GM20431 (cell line): ENCODE results near the gene KLK13.

Experiments
- in situ Hi-C: fragments of 300-500 bp; cut with MseI, MboI; formaldehyde crosslinking; loops from one replicate; pipeline ENCODE4 v1.15.0; 2020; ENCODE audit warnings: low sequenced_read_pairs; ENCODE audit not compliant: unreplicated experiment

Gene KLK13

GRCh38 chr19:51093510-51094345 lies 28.8 kb upstream of the KLK13 start:
- in situ Hi-C loops: no loop called here

GRCh38 chr19:51093101-51093500 lies 28.2 kb upstream of the KLK13 start:
- in situ Hi-C loops: no loop called here

DNA sequence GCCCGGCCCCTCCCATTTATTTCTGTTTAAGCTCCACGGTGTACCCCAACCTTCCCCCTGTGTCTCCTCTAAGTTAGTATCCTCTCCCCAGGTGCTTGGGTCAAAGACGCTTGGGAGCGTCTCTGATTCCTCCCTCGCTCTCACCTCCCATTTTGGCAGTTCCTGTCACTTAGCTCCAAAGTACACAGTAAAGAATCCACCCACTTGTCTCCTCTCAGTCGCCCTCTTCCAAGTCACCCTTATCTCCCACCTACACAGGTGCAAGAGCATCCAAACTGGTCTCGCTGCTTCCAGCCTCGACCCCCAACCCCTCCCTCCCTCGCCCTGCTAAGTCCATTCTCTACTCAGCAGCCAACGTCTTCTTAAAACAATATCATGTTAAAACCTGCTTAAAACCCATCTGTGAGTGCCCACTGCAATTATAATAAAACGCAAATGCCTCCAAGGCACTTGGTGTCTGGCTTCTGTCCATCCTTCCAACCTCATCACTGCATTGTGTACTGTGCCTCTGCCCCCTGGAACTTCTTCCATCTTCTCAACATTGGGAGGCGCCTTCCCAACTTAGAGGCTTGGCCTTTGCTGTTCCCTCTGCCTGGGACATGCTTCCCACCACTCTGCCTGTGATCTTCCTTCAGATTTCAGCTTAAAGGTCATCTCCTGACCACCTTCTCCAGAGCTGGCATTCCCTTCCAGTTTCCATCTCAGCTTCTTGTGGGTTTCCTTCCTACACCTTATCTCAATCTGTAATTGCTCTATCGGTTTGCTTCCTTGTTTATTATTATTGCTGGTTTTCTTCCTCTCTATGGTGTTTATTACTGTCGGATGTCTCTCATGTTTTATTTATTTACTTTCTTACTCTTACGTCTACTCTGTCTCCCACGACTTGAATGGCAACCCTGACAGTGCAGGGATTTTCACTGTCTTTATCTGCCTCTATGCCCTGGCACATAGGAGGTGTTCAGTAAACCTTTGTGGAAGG lies 27.3 kb upstream of the KLK13 start:
- in situ Hi-C loops: no loop called here

GRCh38 chr19:51091126-51091525 lies 26.2 kb upstream of the KLK13 start:
- in situ Hi-C loops: no loop called here

GRCh38 chr19:51090471-51090870 lies 25.6 kb upstream of the KLK13 start:
- in situ Hi-C loops: no loop called here

DNA sequence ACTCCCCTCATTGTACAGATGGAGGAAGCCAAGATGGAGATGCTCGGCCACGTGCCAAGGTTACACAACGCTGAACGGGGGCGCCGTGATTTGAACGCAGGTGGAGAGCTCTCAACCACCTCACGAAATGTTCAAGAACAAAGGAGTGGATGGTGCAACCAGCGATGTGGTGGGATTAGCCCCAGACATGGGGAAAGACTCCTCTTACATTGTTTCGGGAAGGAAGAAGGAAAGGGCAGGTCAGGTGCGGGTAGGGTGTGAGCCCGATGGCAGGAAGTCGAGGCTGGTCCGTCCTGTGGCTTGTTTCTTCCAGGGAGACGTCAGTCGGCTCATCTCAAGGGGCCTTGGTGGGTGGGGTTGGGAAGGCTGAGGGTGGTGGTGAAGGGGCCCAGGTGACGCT lies 24.9 kb upstream of the KLK13 start:
- in situ Hi-C loops: no loop called here

DNA sequence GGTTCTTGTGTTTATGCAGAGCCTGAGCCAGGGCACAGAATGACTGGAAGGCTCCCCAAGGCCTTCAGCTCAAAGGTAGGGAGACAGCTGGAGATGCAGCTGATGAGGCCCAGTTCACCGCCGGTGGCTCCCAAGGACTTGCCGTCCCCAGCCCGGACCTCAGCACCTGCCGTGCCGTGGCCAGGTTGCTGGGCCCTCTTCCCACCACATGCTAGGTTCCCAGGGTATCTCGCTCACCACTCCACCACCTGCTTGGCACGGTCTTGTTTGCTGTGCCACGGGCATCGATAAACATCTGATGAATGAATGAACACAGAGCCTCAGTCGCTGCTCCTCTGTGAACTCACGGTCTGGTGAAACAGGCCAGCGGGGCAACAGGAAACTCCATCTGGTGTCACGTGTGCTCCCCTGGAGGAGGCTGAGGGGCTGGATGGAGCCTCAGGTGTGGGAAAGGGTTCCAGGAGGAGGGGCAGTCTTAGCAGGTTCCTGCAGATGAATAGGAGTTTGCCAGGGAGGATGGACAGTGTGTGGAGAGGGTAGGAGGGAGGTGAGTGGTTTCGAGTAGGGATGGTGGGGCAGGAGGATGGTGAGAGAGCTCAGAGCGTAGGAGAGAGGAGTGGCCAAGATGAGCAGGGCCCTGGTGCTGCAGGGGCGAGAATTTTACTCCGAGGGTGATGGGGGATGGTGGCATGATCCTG lies 21.4 kb upstream of the KLK13 start:
- in situ Hi-C loops: no loop called here

DNA sequence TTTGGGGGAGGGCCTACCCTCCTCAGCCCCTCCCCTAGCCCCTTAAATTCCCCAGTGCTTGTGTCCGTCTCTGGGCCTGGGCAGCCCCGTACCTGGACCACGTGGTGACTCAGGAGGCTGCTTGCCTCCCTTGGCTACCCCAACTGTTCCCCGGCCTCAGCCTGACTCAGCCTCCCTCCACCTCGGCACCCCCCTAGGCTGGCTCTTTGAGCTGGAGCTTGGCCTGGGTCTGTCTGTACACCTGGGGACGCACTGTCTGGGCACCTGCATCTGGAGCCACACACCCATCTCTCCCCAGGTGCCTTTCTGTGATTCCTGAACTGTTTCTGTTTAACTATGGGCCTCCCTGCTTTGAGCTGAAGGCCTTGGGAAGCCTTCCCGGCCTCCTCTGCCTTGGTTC lies 19.6 kb upstream of the KLK13 start:
- in situ Hi-C loops: no loop called here

DNA sequence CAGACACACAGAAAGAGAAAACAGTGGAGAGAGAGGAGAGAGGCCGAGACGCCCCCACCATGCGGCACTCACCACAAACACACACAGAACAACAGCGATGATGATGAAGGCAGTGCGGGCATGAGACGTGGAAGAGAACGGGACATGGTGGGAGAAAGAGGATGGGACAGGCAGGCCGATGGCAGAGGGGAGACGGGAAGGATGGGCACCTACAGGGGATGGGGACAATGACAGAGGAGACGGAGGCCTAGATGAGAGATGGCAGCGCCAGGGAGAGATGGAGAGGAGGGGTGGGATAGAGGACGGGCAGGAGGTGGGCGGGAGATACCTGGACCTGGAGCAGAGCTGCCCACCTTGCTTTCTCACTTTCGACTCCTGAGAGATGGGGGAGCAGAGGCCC lies 18.9 kb upstream of the KLK13 start:
- in situ Hi-C loops: no loop called here

- in situ Hi-C loops: no loop called here
These were observed 18.3 kb upstream of the KLK13 start for GRCh38 chr19:51083181-51083580.

GRCh38 chr19:51082611-51083010 lies 17.7 kb upstream of the KLK13 start, which contains the start of gene KLK14:
Gene KLK14 (minus strand): TSS chr19:51082887. CDS start chr19:51082614, 273 bp downstream.
- in situ Hi-C loops: no loop called here

DNA sequence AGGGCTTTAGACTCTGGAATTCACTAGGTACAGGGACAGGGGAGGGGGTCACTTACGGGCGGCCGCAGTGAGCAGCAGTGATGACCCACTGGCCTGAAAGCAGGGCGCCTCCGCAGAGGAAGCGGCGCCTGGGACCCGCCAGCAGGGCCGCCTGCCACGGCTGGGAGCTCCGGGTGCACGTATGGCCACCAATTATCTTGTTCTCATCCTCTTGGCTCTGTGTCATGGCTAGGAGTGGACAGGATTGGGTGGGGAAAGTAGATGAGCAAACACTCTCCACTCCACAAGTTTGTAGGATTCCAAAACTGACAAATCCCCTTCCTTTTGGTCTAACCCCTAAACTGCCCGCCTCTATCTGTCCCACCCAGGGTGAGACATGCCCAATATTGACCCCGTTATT lies 16.6 kb upstream of the KLK13 start:
- in situ Hi-C loops: no loop called here

GRCh38 chr19:51079481-51080110 lies 14.7 kb upstream of the KLK13 start:
- in situ Hi-C loops: no loop called here

GRCh38 chr19:51078731-51079130 lies 13.8 kb upstream of the KLK13 start:
- in situ Hi-C loops: no loop called here

GRCh38 chr19:51078104-51078503 lies 13.2 kb upstream of the KLK13 start:
- in situ Hi-C loops: no loop called here

- in situ Hi-C loops: no loop called here
These were observed 11.8 kb upstream of the KLK13 start for GRCh38 chr19:51076631-51077213.

- in situ Hi-C loops: no loop called here
These were observed 11.1 kb upstream of the KLK13 start for GRCh38 chr19:51075998-51076397.

- in situ Hi-C loops: no loop called here
These were observed 6.2 kb upstream of the KLK13 start for GRCh38 chr19:51071095-51071405.

DNA sequence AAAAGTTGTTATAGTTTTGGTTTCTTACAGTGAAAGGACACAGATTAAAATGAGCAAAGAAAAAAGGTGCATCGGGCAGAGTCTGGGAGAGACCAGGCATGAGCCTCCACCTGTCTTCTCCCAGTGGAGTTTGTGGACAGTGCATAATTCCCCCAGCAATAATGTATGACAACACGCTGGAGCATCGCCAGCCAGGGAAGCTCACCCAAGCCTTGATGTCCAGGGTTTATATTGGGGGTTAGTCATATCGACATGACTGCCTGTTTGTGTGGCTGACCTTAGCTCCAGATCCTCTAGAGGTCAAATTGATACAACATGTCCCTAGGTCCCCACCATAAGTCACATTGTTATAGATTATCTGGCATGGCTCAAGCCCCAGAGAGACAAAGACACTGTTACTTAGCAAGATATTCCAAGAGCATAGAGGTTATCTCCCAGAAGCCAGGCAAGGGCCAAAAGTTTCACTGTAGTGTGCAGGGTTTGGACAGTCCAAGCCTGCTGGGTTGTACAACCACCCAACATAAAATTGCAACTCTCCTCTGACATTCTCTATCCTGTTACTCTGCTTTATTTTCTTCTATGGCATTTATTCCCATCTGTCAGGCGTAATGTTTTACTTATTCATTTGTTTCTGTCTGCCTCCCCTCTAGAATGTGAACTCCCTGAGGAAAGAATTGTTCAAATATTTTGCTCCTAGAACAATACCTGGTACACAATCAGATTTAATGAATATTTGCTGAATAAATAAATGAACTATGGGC lies 5.6 kb upstream of the KLK13 start:
- in situ Hi-C loops: no loop called here
